ENCODE data around the gene GPC4. TPM values are rescaled to one million over a fixed set of nuclear protein-coding genes. Genes with fewer than 3 reads are reported as not detected.
"Not testable (repeated sequence)": the region's sequence is repeated elsewhere in the genome, so short reads cannot be mapped to it uniquely, and the experiment has no call there.

GPC4 gene
- total RNA-seq, 1 experiment from 2014 or later, result 1.2 TPM

GRCh38 chrX:133330956-133331355 is 84.3 kb downstream of the GPC4 start:
- no peaks in the 10 kb centered on the region for H3K36me3 Mint-ChIP-seq (ENCODE audit: insufficient read depth, unreplicated experiment)
- no peak overlapping the region for H3K4me3 Mint-ChIP-seq (ENCODE audit: unreplicated experiment)
- POLR2A ChIA-PET, result no interaction called here
- no peaks in the 10 kb centered on the region for H3K27me3 Mint-ChIP-seq (ENCODE audit: insufficient read depth, unreplicated experiment)
- Histone ChIP-seq H3K4me3 (ENCODE audit: low read depth, low read length) (no peak overlapping the region), H3K4me1 (0 out of 2 replicates have a peak, but pooled peaks cover 11% of the 10 kb centered on the region), H3K36me3 (ENCODE audit: control insufficient read depth, insufficient read depth, low read length) (no peaks in the 10 kb centered on the region), H3K9me3 (no peaks in the 10 kb centered on the region), H3K27me3 (replicated peaks; ENCODE audit: control insufficient read depth, insufficient read depth, low read length) (no peaks in the 10 kb centered on the region)
- H3K4me1 Mint-ChIP-seq (ENCODE audit: low read depth, unreplicated experiment), result peaks cover 12% of the 10 kb centered on the region
- CTCF ChIA-PET, result interaction anchor here (0.7 kb wide), 1 partner anchor 128 kb away, joined by 3 read pairs; no protein-coding TSS in a partner anchor
- H3K27ac Mint-ChIP-seq (ENCODE audit: unreplicated experiment), result no peak overlapping the region
- DNase-seq, result no peak
- BruUV-seq (replicated peaks), result no TSS peak
- TF ChIP-seq CTCF (IDR thresholded peaks at IDR 0.05; ENCODE audit: insufficient read depth in 1 of 2, low read depth in 1 of 2, low read length in 1 of 2, severe bottlenecking in 1 of 2, unreplicated experiment in 1 of 2), result no peak
- H3K9me3 Mint-ChIP-seq (ENCODE audit: unreplicated experiment), result no peaks in the 10 kb centered on the region
- intact Hi-C loops (cut with micrococcal nuclease; ENCODE audit: unreplicated experiment), result no loop called here

DNA sequence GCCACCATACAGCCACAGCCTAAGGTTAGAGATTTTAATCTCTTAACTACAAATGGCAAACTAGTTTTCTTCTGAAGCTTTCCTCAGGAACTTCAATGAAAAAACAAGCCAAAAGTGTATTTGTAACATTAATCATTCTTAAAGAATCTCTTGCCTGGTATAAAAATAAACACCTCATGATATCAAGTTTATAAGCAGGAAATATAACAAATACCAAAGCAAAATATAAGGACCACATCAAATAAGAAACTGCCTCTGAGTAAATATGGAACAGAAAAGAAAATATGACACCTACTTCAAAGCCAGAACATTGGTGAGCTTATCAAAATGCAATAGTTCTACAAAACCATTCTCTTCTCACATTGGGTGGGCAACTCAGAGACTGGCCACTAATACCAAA is 89.9 kb downstream of the GPC4 start:
- Mint-ChIP-seq H3K27me3 (ENCODE audit: insufficient read depth, unreplicated experiment) (no peaks in the 10 kb centered on the region), H3K9me3 (ENCODE audit: unreplicated experiment) (no peaks in the 10 kb centered on the region), H3K27ac (ENCODE audit: unreplicated experiment) (no peak overlapping the region), H3K4me1 (ENCODE audit: low read depth, unreplicated experiment) (no peaks in the 10 kb centered on the region), H3K36me3 (ENCODE audit: insufficient read depth, unreplicated experiment) (no peaks in the 10 kb centered on the region), H3K4me3 (ENCODE audit: unreplicated experiment) (no peak overlapping the region)
- H3K4me3 ChIP-seq (ENCODE audit: low read depth, low read length), result no peak overlapping the region
- POLR2A ChIA-PET, result no interaction called here
- H3K27me3 ChIP-seq (replicated peaks; ENCODE audit: control insufficient read depth, insufficient read depth, low read length), result no peaks in the 10 kb centered on the region
- intact Hi-C loops (cut with micrococcal nuclease; ENCODE audit: unreplicated experiment), result no loop called here
- no peaks in the 10 kb centered on the region for H3K9me3 ChIP-seq
- DNase-seq, result no peak
- no peak for TF ChIP-seq CTCF (IDR thresholded peaks at IDR 0.05; ENCODE audit: insufficient read depth in 1 of 2, low read depth in 1 of 2, low read length in 1 of 2, severe bottlenecking in 1 of 2, unreplicated experiment in 1 of 2)
- no peaks in the 10 kb centered on the region for H3K36me3 ChIP-seq (ENCODE audit: control insufficient read depth, insufficient read depth, low read length)
- no peaks in the 10 kb centered on the region for H3K4me1 ChIP-seq
- BruUV-seq (replicated peaks), result no TSS peak
- CTCF ChIA-PET, result no interaction called here

DNA sequence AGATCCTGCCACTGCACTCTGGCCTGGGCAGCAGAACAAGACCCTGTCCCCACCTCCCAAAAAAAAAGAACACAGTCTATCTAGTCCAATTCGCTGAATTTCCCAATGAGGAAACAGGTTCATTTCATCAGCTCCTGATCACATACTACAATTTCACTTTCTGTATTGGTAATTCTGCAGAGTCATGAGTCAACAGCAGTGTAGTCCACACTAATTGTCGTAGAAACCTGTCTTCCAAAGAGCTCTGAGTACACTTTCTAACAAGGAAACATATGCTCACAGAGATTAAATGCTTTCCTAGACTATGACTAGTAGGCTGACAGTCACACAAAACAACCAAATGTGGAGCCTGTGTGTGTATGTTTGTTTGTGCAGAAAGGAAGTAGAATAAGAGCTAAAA is 91.9 kb downstream of the GPC4 start:
- Histone ChIP-seq H3K4me1 (no peaks in the 10 kb centered on the region), H3K4me3 (ENCODE audit: low read depth, low read length) (no peak overlapping the region), H3K27me3 (replicated peaks; ENCODE audit: control insufficient read depth, insufficient read depth, low read length) (no peaks in the 10 kb centered on the region), H3K36me3 (ENCODE audit: control insufficient read depth, insufficient read depth, low read length) (no peaks in the 10 kb centered on the region), H3K9me3 (no peaks in the 10 kb centered on the region)
- Mint-ChIP-seq H3K36me3 (ENCODE audit: insufficient read depth, unreplicated experiment) (no peaks in the 10 kb centered on the region), H3K4me3 (ENCODE audit: unreplicated experiment) (no peak overlapping the region), H3K27ac (ENCODE audit: unreplicated experiment) (no peak overlapping the region), H3K9me3 (ENCODE audit: unreplicated experiment) (no peaks in the 10 kb centered on the region), H3K27me3 (ENCODE audit: insufficient read depth, unreplicated experiment) (no peaks in the 10 kb centered on the region), H3K4me1 (ENCODE audit: low read depth, unreplicated experiment) (no peaks in the 10 kb centered on the region)
- no TSS peak for BruUV-seq (replicated peaks)
- DNase-seq, result no peak
- POLR2A ChIA-PET, result no interaction called here
- CTCF ChIA-PET, result no interaction called here
- TF ChIP-seq CTCF (IDR thresholded peaks at IDR 0.05; ENCODE audit: insufficient read depth in 1 of 2, low read depth in 1 of 2, low read length in 1 of 2, severe bottlenecking in 1 of 2, unreplicated experiment in 1 of 2), result no peak
- intact Hi-C loops (cut with micrococcal nuclease; ENCODE audit: unreplicated experiment), result no loop called here

DNA sequence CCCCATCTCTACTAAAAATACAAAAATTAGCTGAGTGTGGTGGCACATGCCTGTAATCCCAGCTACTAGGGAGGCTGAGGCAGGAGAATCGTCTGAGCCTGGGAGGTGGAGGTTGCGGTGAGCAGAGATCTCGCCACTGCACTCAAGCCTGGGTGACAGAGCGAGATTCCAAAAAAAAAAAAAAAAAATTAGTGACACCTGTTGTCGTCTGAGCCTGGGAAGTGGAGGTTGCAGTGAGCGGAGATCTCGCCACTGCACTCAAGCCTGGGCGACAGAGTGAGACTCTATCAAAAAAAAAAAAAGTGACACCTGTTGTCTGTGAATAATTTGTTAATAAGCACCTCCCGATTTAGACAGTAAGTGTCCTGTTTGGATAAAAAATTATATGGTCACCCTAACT is 93.0 kb downstream of the GPC4 start:
- H3K4me1 ChIP-seq; H3K27ac Mint-ChIP-seq (ENCODE audit: unreplicated experiment); H3K4me1 Mint-ChIP-seq (ENCODE audit: low read depth, unreplicated experiment); H3K4me3 Mint-ChIP-seq (ENCODE audit: unreplicated experiment); H3K27me3 ChIP-seq (replicated peaks; ENCODE audit: control insufficient read depth, insufficient read depth, low read length); intact Hi-C loops (cut with micrococcal nuclease; ENCODE audit: unreplicated experiment); H3K27me3 Mint-ChIP-seq (ENCODE audit: insufficient read depth, unreplicated experiment); H3K9me3 ChIP-seq; H3K36me3 ChIP-seq (ENCODE audit: control insufficient read depth, insufficient read depth, low read length); DNase-seq; H3K36me3 Mint-ChIP-seq (ENCODE audit: insufficient read depth, unreplicated experiment); POLR2A ChIA-PET; H3K4me3 ChIP-seq (ENCODE audit: low read depth, low read length); H3K9me3 Mint-ChIP-seq (ENCODE audit: unreplicated experiment); BruUV-seq (replicated peaks): not testable (repeated sequence)
- CTCF ChIA-PET, result interaction anchor here (0.7 kb wide), 1 partner anchor 441 kb away, joined by 7 read pairs; no protein-coding TSS in a partner anchor
